ENCODE measurements around the gene CXCL14.

The CXCL14 gene

GRCh38 chr5:135608761-135609443 lies 30.1 kb upstream of the CXCL14 start:
- TF ChIP-seq POLR2AphosphoS5 (IDR thresholded peaks at IDR 0.05; ENCODE audit: low read depth, low read length) (no peak), PAX5 (IDR thresholded peaks at IDR 0.05; ENCODE audit: insufficient read depth, low read length, severe bottlenecking) (no peak), TAF1 (IDR thresholded peaks at IDR 0.05; ENCODE audit: low read depth, low read length) (no peak), POLR2A (IDR thresholded peaks at IDR 0.05; ENCODE audit: low read depth, low read length) (no peak)
- DNase-seq (ENCODE audit: insufficient read length, low spot score): no peak
- FAIRE-seq: no peak

- DNase-seq (ENCODE audit: insufficient read length, low spot score) (no peak), FAIRE-seq (no peak)
- TF ChIP-seq POLR2AphosphoS5 (IDR thresholded peaks at IDR 0.05; ENCODE audit: low read depth, low read length) (no peak), SPI1 (IDR thresholded peaks at IDR 0.05; ENCODE audit: low read depth, low read length) (no peak), TAF1 (IDR thresholded peaks at IDR 0.05; ENCODE audit: low read depth, low read length) (no peak), POLR2A (IDR thresholded peaks at IDR 0.05; ENCODE audit: low read depth, low read length) (no peak), POU2F2 (IDR thresholded peaks at IDR 0.05; ENCODE audit: low read depth, low read length) (no peak), PAX5 (IDR thresholded peaks at IDR 0.05; ENCODE audit: insufficient read depth, low read length, severe bottlenecking) (no peak)
Observed at GRCh38 chr5:135608361-135608760, 29.6 kb upstream of the CXCL14 start.

GRCh38 chr5:135606431-135606830 lies 27.6 kb upstream of the CXCL14 start:
- no peak for DNase-seq (ENCODE audit: insufficient read length, low spot score)
- TF ChIP-seq POLR2AphosphoS5 (IDR thresholded peaks at IDR 0.05; ENCODE audit: low read depth, low read length) (no peak), TAF1 (IDR thresholded peaks at IDR 0.05; ENCODE audit: low read depth, low read length) (no peak), POLR2A (IDR thresholded peaks at IDR 0.05; ENCODE audit: low read depth, low read length) (no peak), PAX5 (IDR thresholded peaks at IDR 0.05; ENCODE audit: insufficient read depth, low read length, severe bottlenecking) (no peak), POU2F2 (IDR thresholded peaks at IDR 0.05; ENCODE audit: low read depth, low read length) (no peak), SPI1 (IDR thresholded peaks at IDR 0.05; ENCODE audit: low read depth, low read length) (no peak)

GRCh38 chr5:135605221-135605620 lies 26.4 kb upstream of the CXCL14 start:
- FAIRE-seq: no peak

More at GRCh38 chr5:135606431-135606830, 27.6 kb upstream of the CXCL14 start:
- FAIRE-seq: no peak

GRCh38 chr5:135604056-135604455 lies 25.3 kb upstream of the CXCL14 start:
- TF ChIP-seq POLR2AphosphoS5 (IDR thresholded peaks at IDR 0.05; ENCODE audit: low read depth, low read length): no peak
- no peak for TF ChIP-seq SPI1 (IDR thresholded peaks at IDR 0.05; ENCODE audit: low read depth, low read length)
- TF ChIP-seq POU2F2 (IDR thresholded peaks at IDR 0.05; ENCODE audit: low read depth, low read length): no peak
- TF ChIP-seq POLR2A (IDR thresholded peaks at IDR 0.05; ENCODE audit: low read depth, low read length): no peak
- no peak for TF ChIP-seq PAX5 (IDR thresholded peaks at IDR 0.05; ENCODE audit: insufficient read depth, low read length, severe bottlenecking)
- TF ChIP-seq TAF1 (IDR thresholded peaks at IDR 0.05; ENCODE audit: low read depth, low read length): no peak
- DNase-seq (ENCODE audit: insufficient read length, low spot score) (no peak), FAIRE-seq (no peak)

More at GRCh38 chr5:135605221-135605620, 26.4 kb upstream of the CXCL14 start:
- TF ChIP-seq POLR2A (IDR thresholded peaks at IDR 0.05; ENCODE audit: low read depth, low read length): no peak
- no peak for TF ChIP-seq PAX5 (IDR thresholded peaks at IDR 0.05; ENCODE audit: insufficient read depth, low read length, severe bottlenecking)
- no peak for DNase-seq (ENCODE audit: insufficient read length, low spot score)

GRCh38 chr5:135602882-135603721 lies 24.3 kb upstream of the CXCL14 start:
- TF ChIP-seq SPI1 (IDR thresholded peaks at IDR 0.05; ENCODE audit: low read depth, low read length) (no peak), TAF1 (IDR thresholded peaks at IDR 0.05; ENCODE audit: low read depth, low read length) (no peak), POU2F2 (IDR thresholded peaks at IDR 0.05; ENCODE audit: low read depth, low read length) (no peak), PAX5 (IDR thresholded peaks at IDR 0.05; ENCODE audit: insufficient read depth, low read length, severe bottlenecking) (no peak), POLR2AphosphoS5 (IDR thresholded peaks at IDR 0.05; ENCODE audit: low read depth, low read length) (no peak), POLR2A (IDR thresholded peaks at IDR 0.05; ENCODE audit: low read depth, low read length) (no peak)
- FAIRE-seq (no peak), DNase-seq (ENCODE audit: insufficient read length, low spot score) (no peak)

- TF ChIP-seq SPI1 (IDR thresholded peaks at IDR 0.05; ENCODE audit: low read depth, low read length) (no peak), POLR2AphosphoS5 (IDR thresholded peaks at IDR 0.05; ENCODE audit: low read depth, low read length) (no peak), POLR2A (IDR thresholded peaks at IDR 0.05; ENCODE audit: low read depth, low read length) (no peak), TAF1 (IDR thresholded peaks at IDR 0.05; ENCODE audit: low read depth, low read length) (no peak), POU2F2 (IDR thresholded peaks at IDR 0.05; ENCODE audit: low read depth, low read length) (no peak), PAX5 (IDR thresholded peaks at IDR 0.05; ENCODE audit: insufficient read depth, low read length, severe bottlenecking) (no peak)
- DNase-seq (ENCODE audit: insufficient read length, low spot score) (no peak), FAIRE-seq (no peak)
Observed at GRCh38 chr5:135601466-135601865, 22.7 kb upstream of the CXCL14 start.

GRCh38 chr5:135600971-135601381 lies 22.2 kb upstream of the CXCL14 start:
- TF ChIP-seq TAF1 (IDR thresholded peaks at IDR 0.05; ENCODE audit: low read depth, low read length) (no peak), POLR2AphosphoS5 (IDR thresholded peaks at IDR 0.05; ENCODE audit: low read depth, low read length) (no peak), POLR2A (IDR thresholded peaks at IDR 0.05; ENCODE audit: low read depth, low read length) (no peak), SPI1 (IDR thresholded peaks at IDR 0.05; ENCODE audit: low read depth, low read length) (no peak)
- DNase-seq (ENCODE audit: insufficient read length, low spot score) (no peak), FAIRE-seq (no peak)

GRCh38 chr5:135600152-135600570 lies 21.4 kb upstream of the CXCL14 start:
- FAIRE-seq (no peak), DNase-seq (ENCODE audit: insufficient read length, low spot score) (no peak)
- no peak for TF ChIP-seq TAF1 (IDR thresholded peaks at IDR 0.05; ENCODE audit: low read depth, low read length)
- no peak for TF ChIP-seq POLR2AphosphoS5 (IDR thresholded peaks at IDR 0.05; ENCODE audit: low read depth, low read length)
- no peak for TF ChIP-seq POLR2A (IDR thresholded peaks at IDR 0.05; ENCODE audit: low read depth, low read length)
- TF ChIP-seq PAX5 (IDR thresholded peaks at IDR 0.05; ENCODE audit: insufficient read depth, low read length, severe bottlenecking): no peak
- no peak for TF ChIP-seq SPI1 (IDR thresholded peaks at IDR 0.05; ENCODE audit: low read depth, low read length)
- no peak for TF ChIP-seq POU2F2 (IDR thresholded peaks at IDR 0.05; ENCODE audit: low read depth, low read length)

Data from GM12891 (cell line).